KG1 (cell line): Measurements from ENCODE around the gene E2F2.

ENCODE experiments used
- DNase-seq: peaks from one replicate; lab custom pipeline; 2025; lab: John Stamatoyannopoulos, UW

Gene E2F2

GRCh38 chr1:23481904-23482303 is 49.1 kb downstream of the E2F2 start:
- no peak for DNase-seq

- DNase-seq, result no peak
These were observed 49.9 kb downstream of the E2F2 start for GRCh38 chr1:23481026-23481597.

GRCh38 chr1:23480187-23481025 is 50.6 kb downstream of the E2F2 start:
- DNase-seq, result no peak

- DNase-seq, result no peak
These were observed 51.4 kb downstream of the E2F2 start for GRCh38 chr1:23479666-23479941.

- DNase-seq, result no peak
These were observed 52.0 kb downstream of the E2F2 start for GRCh38 chr1:23478896-23479665.

- DNase-seq, result no peak
These were observed 53.5 kb downstream of the E2F2 start for GRCh38 chr1:23477359-23478144.

- DNase-seq, result no peak
These were observed 55.4 kb downstream of the E2F2 start for GRCh38 chr1:23475641-23476040.

GRCh38 chr1:23475134-23475628 is 55.9 kb downstream of the E2F2 start:
- no peak for DNase-seq

- DNase-seq, result no peak
These were observed 57.8 kb downstream of the E2F2 start for GRCh38 chr1:23473037-23473800.

GRCh38 chr1:23472351-23473036 is 58.5 kb downstream of the E2F2 start:
- no peak for DNase-seq

- no peak for DNase-seq
These were observed 59.5 kb downstream of the E2F2 start for GRCh38 chr1:23471473-23472075.

- no peak for DNase-seq
These were observed 60.6 kb downstream of the E2F2 start for GRCh38 chr1:23470282-23471070.

- no peak for DNase-seq
These were observed 61.6 kb downstream of the E2F2 start for GRCh38 chr1:23469372-23469982.

GRCh38 chr1:23466423-23466989 is 64.5 kb downstream of the E2F2 start:
- DNase-seq, result no peak

GRCh38 chr1:23463286-23463685 is 67.7 kb downstream of the E2F2 start:
- DNase-seq, result no peak

GRCh38 chr1:23462766-23463165 is 68.3 kb downstream of the E2F2 start:
- DNase-seq, result no peak

- no peak for DNase-seq
These were observed 70.0 kb downstream of the E2F2 start for GRCh38 chr1:23461050-23461449.

- DNase-seq, result no peak
These were observed 70.5 kb downstream of the E2F2 start for GRCh38 chr1:23460519-23460918.

GRCh38 chr1:23459338-23459757 is 71.7 kb downstream of the E2F2 start:
- DNase-seq, result no peak
